Keratinocyte (primary cell): ENCODE measurements around the gene PPM1H.

Experiments
- EZH2 ChIP-seq: IDR thresholded peaks from one replicate; pipeline ENCODE4 v1.6.1; 2012; ENCODE audit warnings: inconsistent platforms, mild to moderate bottlenecking, low read length, moderate library complexity
- TF ChIP-seq, protein P1 (sequence below), 3 experiments: IDR thresholded peaks in 1 of 3; conservative IDR thresholded peaks in 1 of 3; optimal IDR thresholded peaks in 1 of 3; 2 replicates in 2 of 3; 3 replicates in 1 of 3; pipeline versions ENCODE3 to v1.5.1; 2011; ENCODE audit warnings: low read length in 3 of 3, mild to moderate bottlenecking in 3 of 3, moderate library complexity in 2 of 3, control low read depth in 1 of 3, inconsistent platforms in 1 of 3; ENCODE audit not compliant: insufficient read depth in 2 of 3; ENCODE audit errors: extremely low read depth in 1 of 3

- TF ChIP-seq, protein P1, sequence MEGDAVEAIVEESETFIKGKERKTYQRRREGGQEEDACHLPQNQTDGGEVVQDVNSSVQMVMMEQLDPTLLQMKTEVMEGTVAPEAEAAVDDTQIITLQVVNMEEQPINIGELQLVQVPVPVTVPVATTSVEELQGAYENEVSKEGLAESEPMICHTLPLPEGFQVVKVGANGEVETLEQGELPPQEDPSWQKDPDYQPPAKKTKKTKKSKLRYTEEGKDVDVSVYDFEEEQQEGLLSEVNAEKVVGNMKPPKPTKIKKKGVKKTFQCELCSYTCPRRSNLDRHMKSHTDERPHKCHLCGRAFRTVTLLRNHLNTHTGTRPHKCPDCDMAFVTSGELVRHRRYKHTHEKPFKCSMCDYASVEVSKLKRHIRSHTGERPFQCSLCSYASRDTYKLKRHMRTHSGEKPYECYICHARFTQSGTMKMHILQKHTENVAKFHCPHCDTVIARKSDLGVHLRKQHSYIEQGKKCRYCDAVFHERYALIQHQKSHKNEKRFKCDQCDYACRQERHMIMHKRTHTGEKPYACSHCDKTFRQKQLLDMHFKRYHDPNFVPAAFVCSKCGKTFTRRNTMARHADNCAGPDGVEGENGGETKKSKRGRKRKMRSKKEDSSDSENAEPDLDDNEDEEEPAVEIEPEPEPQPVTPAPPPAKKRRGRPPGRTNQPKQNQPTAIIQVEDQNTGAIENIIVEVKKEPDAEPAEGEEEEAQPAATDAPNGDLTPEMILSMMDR (optimal IDR thresholded peaks at IDR 0.05 in 1 of 3, IDR thresholded peaks at IDR 0.05 in 1 of 3, conservative IDR thresholded peaks at IDR 0.05 in 1 of 3; ENCODE audit: extremely low read depth in 1 of 3, insufficient read depth in 2 of 3, low read length in 3 of 3), result no peak
- TF ChIP-seq EZH2, result no peak
These were observed 12.4 kb downstream of the PPM1H start for GRCh38 chr12:62922539-62922938.
